Suprapubic skin (tissue), 4 donors: ENCODE results near the gene TMEM91.

ENCODE experiments used
- EP300 ChIP-seq: sonication (generic); formaldehyde crosslinking; IDR thresholded peaks from one replicate; pipeline ENCODE4 v1.6.1; 2017; ENCODE audit warnings: antibody characterized with exemption
- POLR2A ChIP-seq, 2 donors: fragments of 450-650 bp; IDR thresholded peaks; one replicate each; pipeline ENCODE4 v1.6.1; 2017; ENCODE audit warnings: antibody characterized with exemption in 2 of 2, mild to moderate bottlenecking in 2 of 2, moderate library complexity in 2 of 2
- POLR2AphosphoS5 ChIP-seq, 3 donors: sonication (generic); formaldehyde crosslinking; IDR thresholded peaks; one replicate each; pipeline ENCODE4 v1.6.1; 2017; ENCODE audit warnings: antibody characterized with exemption in 3 of 3
- TF ChIP-seq, protein P1 (sequence below), 2 donors: fragments of 200-600 bp in 1 of 2; fragments of 450-650 bp in 1 of 2; sonication (generic) in 1 of 2; IDR thresholded peaks; one replicate each; pipeline ENCODE4 v1.5.1; 2016 to 2019; ENCODE audit warnings: antibody characterized with exemption in 2 of 2, mild to moderate bottlenecking in 1 of 2, moderate library complexity in 1 of 2

DNA sequence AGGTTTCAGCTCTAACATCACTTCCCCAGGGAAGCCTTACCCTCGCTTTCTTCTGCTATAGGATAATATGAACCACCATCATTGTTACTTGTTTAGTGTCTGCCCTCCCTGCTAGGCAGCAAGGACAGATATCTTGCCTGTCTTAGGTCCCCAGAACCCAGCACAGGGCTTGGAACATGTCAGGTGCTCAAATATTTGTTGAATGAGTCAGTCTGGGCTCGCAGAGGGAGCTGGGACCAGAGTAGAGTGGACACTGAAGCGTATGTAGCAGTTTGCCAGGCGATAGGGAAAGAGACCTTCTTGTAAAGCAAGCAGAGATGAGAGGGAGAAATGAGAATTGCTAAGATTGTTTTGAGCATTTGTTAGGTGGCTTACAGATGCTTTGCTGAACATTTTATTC lies 33.0 kb downstream of the TMEM91 start:
- TF ChIP-seq POLR2A (IDR thresholded peaks at IDR 0.05) (no peak), POLR2AphosphoS5 (IDR thresholded peaks at IDR 0.05) (no peak), EP300 (no peak)
- TF ChIP-seq, protein P1, sequence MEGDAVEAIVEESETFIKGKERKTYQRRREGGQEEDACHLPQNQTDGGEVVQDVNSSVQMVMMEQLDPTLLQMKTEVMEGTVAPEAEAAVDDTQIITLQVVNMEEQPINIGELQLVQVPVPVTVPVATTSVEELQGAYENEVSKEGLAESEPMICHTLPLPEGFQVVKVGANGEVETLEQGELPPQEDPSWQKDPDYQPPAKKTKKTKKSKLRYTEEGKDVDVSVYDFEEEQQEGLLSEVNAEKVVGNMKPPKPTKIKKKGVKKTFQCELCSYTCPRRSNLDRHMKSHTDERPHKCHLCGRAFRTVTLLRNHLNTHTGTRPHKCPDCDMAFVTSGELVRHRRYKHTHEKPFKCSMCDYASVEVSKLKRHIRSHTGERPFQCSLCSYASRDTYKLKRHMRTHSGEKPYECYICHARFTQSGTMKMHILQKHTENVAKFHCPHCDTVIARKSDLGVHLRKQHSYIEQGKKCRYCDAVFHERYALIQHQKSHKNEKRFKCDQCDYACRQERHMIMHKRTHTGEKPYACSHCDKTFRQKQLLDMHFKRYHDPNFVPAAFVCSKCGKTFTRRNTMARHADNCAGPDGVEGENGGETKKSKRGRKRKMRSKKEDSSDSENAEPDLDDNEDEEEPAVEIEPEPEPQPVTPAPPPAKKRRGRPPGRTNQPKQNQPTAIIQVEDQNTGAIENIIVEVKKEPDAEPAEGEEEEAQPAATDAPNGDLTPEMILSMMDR (IDR thresholded peaks at IDR 0.05): no peak
